ENCODE data around the gene UCKL1.

UCKL1 gene

GRCh38 chr20:63893999-63894357 is 62.2 kb downstream of the UCKL1 start:
- peaks cover 12% of the 10 kb centered on the region for H3K4me1 ChIP-seq
- TF ChIP-seq CTCF (IDR thresholded peaks at IDR 0.05), result no peak
- H3K36me3 ChIP-seq (ENCODE audit: control insufficient read depth, insufficient read depth, low read length), result no peaks in the 10 kb centered on the region
- H2AFZ ChIP-seq, result peak overlapping the region; percentile 28
- no peaks in the 10 kb centered on the region for H3K9me3 ChIP-seq (ENCODE audit: control insufficient read depth, low read length)
- H3K9ac ChIP-seq, result no peak overlapping the region
- H3K27me3 ChIP-seq (ENCODE audit: control insufficient read depth, insufficient read depth, low read length), result no peaks in the 10 kb centered on the region
- H3K4me3 ChIP-seq (ENCODE audit: low read depth, low read length), result peak overlapping the region; percentile 56
- peak overlapping the region; percentile 84 for H3K4me2 ChIP-seq (ENCODE audit: low read length)
- H3K27ac ChIP-seq, result peak overlapping the region; percentile 58
- H3K79me2 ChIP-seq, result peaks cover 14% of the 10 kb centered on the region

GRCh38 chr20:63892402-63892801 is 63.8 kb downstream of the UCKL1 start:
- TF ChIP-seq CTCF (IDR thresholded peaks at IDR 0.05), result no peak
- Histone ChIP-seq H3K4me3 (ENCODE audit: low read depth, low read length) (no peak overlapping the region), H3K36me3 (ENCODE audit: control insufficient read depth, insufficient read depth, low read length) (no peaks in the 10 kb centered on the region), H3K79me2 (peaks cover 6% of the 10 kb centered on the region), H3K27ac (no peak overlapping the region), H3K4me2 (ENCODE audit: low read length) (no peak overlapping the region), H2AFZ (no peak overlapping the region), H3K27me3 (ENCODE audit: control insufficient read depth, insufficient read depth, low read length) (no peaks in the 10 kb centered on the region), H3K9ac (no peak overlapping the region), H3K4me1 (peaks cover 4% of the 10 kb centered on the region), H3K9me3 (ENCODE audit: control insufficient read depth, low read length) (no peaks in the 10 kb centered on the region)

- Histone ChIP-seq H2AFZ (no peak overlapping the region), H3K4me2 (ENCODE audit: low read length) (no peak overlapping the region), H3K4me1 (no peaks in the 10 kb centered on the region), H3K9me3 (ENCODE audit: control insufficient read depth, low read length) (no peaks in the 10 kb centered on the region), H3K9ac (no peak overlapping the region), H3K79me2 (peaks cover 2% of the 10 kb centered on the region), H3K27ac (no peak overlapping the region), H3K36me3 (ENCODE audit: control insufficient read depth, insufficient read depth, low read length) (no peaks in the 10 kb centered on the region), H3K4me3 (ENCODE audit: low read depth, low read length) (no peak overlapping the region), H3K27me3 (ENCODE audit: control insufficient read depth, insufficient read depth, low read length) (no peaks in the 10 kb centered on the region)
- no peak for TF ChIP-seq CTCF (IDR thresholded peaks at IDR 0.05)
Measured at GRCh38 chr20:63891061-63892002, 64.9 kb downstream of the UCKL1 start.

GRCh38 chr20:63890616-63891015 is 65.6 kb downstream of the UCKL1 start:
- H3K9ac ChIP-seq, result no peak overlapping the region
- peaks cover 2% of the 10 kb centered on the region for H3K79me2 ChIP-seq
- no peaks in the 10 kb centered on the region for H3K9me3 ChIP-seq (ENCODE audit: control insufficient read depth, low read length)
- H3K36me3 ChIP-seq (ENCODE audit: control insufficient read depth, insufficient read depth, low read length), result no peaks in the 10 kb centered on the region
- no peak for TF ChIP-seq CTCF (IDR thresholded peaks at IDR 0.05)
- no peak overlapping the region for H3K4me3 ChIP-seq (ENCODE audit: low read depth, low read length)
- no peaks in the 10 kb centered on the region for H3K4me1 ChIP-seq
- no peak overlapping the region for H3K4me2 ChIP-seq (ENCODE audit: low read length)
- no peak overlapping the region for H3K27ac ChIP-seq
- H2AFZ ChIP-seq, result no peak overlapping the region
- no peaks in the 10 kb centered on the region for H3K27me3 ChIP-seq (ENCODE audit: control insufficient read depth, insufficient read depth, low read length)

- no peaks in the 10 kb centered on the region for H3K4me1 ChIP-seq
- H3K79me2 ChIP-seq, result peaks cover 2% of the 10 kb centered on the region
- H3K27ac ChIP-seq, result no peak overlapping the region
- no peak for TF ChIP-seq CTCF (IDR thresholded peaks at IDR 0.05)
- H3K27me3 ChIP-seq (ENCODE audit: control insufficient read depth, insufficient read depth, low read length), result no peaks in the 10 kb centered on the region
- no peaks in the 10 kb centered on the region for H3K36me3 ChIP-seq (ENCODE audit: control insufficient read depth, insufficient read depth, low read length)
- H3K4me3 ChIP-seq (ENCODE audit: low read depth, low read length), result no peak overlapping the region
- no peak overlapping the region for H2AFZ ChIP-seq
- H3K4me2 ChIP-seq (ENCODE audit: low read length), result no peak overlapping the region
- no peaks in the 10 kb centered on the region for H3K9me3 ChIP-seq (ENCODE audit: control insufficient read depth, low read length)
- no peak overlapping the region for H3K9ac ChIP-seq
Measured at GRCh38 chr20:63890201-63890576, 66.0 kb downstream of the UCKL1 start.
